H7 (cell line): ENCODE results near the gene ARMC10. TPM values are rescaled to one million over a fixed set of nuclear protein-coding genes. Genes with fewer than 3 reads are reported as not detected.
A peak's percentile ranks its signal among the peaks of the same experiment; 100 is the strongest.
"Not testable (repeated sequence)": the region's sequence is repeated elsewhere in the genome, so short reads cannot be mapped to it uniquely, and the experiment has no call there.

Experiments used
- DNase-seq: peaks from one replicate; pipeline ENCODE4 v3.0.0; 2012
- H3K27me3 ChIP-seq: 2 replicates; pipeline ENCODE4 v1.6.0; 2011; ENCODE audit warnings: mild to moderate bottlenecking, low read length; ENCODE audit not compliant: control insufficient read depth, insufficient read depth
- H3K36me3 ChIP-seq: replicated peaks from 2 replicates; pipeline ENCODE4 v1.5.1; 2011; ENCODE audit warnings: low read length; ENCODE audit not compliant: control insufficient read depth, insufficient read depth
- H3K4me3 ChIP-seq: 2 replicates; pipeline ENCODE4 v1.5.1; 2011; ENCODE audit warnings: low read depth, mild to moderate bottlenecking, control low read depth, low read length, moderate library complexity; ENCODE audit not compliant: insufficient read depth
- total RNA-seq: library from RNA; depleted of rRNA; stranded (reverse); fragments of >200 nt; shearing (Covaris generic); gene quantifications from 2 replicates; pipeline ENCODE4 v1.2.3, GENCODE V29; 2014

Gene ARMC10
- total RNA-seq, 1 experiment from 2014 or later, result 36.9 TPM

DNA sequence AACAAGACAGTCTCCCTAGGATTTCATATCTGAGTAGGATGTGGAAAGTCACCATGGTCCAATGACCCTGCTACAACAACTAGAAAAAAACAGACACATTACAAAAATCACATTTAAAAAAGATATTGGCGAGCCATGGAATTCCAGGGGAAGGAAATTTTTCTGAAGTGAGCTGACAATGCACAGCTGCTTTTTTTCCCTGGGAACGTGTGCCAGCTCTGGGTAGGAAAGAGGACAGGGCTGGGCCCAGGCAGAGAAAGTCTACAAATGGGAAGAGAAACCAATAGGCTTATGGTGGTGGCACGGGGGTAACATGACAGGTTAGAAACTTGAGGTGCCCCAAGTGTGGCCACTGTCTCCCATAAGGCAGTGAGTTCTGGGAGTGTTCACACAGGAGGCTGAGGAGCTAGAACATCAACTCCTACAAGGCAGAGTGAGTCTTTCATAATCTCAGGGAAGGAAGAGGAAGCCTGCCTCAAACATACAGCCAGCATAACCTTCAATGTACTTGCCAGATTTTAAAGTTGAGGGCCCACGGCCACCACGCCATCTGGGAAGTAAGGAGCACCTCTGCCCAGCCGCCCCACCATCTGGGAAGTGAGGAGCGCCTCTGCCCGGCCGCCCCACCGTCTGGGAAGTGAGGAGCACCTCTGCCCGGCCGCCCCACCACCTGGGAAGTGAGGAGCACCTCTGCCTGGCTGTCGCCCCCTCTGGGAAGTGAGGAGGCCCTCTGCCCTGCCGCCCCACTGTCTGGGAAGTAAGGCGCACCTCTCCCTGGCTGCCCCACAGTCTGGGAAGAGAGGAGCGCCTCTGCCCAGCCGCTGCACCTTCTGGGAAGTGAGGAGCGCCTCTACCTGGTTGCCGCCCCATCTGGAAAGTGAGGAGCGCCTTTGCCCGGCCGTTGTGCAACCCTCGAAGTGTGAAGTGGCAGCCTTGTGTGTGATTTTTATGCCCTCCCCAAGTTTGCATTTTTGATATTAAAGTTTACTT is 6.2 kb upstream of the ARMC10 start:
- Histone ChIP-seq H3K36me3 (no peaks in the 10 kb centered on the region), H3K4me3 (no peak overlapping the region), H3K27me3 (no peaks in the 10 kb centered on the region)
- DNase-seq, result no peak

DNA sequence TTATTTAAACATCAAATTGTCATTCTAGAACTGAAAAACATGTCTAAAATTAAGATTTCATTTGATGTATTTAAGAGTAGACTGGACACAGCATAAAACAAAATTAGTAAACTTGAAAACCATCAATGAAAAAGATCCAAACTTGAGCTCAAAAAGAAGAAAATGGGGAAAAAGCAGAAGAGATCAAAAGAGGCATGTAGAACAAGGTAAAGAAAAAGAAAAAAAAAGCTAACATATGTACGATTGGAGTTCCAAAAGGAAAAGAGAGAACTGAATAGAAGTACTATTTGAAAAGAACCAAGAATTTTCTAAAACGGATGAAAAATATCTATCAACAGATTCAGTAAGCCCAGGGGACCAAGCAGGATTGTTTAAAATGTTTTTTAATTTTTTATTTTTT is 3.9 kb upstream of the ARMC10 start:
- DNase-seq, result no peak
- Histone ChIP-seq H3K27me3 (no peaks in the 10 kb centered on the region), H3K4me3 (no peak overlapping the region), H3K36me3 (no peaks in the 10 kb centered on the region)

DNA sequence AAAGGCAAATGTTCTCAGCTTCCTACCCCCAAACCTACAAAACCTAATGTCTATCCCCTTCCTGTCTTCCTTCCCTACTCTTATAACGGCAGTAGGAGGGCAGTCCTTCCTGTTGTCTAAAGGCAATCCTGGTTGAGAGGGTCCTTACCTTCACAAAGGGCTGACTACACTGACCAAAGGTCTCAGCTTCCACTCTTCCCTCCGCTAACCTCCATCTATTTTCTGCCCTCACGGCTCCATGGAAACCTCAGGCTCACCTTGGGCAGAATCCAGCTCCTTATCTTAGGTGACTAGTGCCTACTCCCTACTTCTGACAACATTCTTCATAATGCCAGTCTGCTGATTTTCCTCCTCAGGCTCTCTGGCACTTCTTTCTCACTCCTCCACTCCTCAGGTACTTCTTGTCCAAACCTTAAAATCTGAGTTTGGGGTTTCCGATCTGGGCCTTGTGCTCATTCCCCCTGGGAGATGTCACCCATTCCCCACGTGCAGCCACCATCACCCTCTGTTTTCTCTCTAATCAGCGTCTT is 886 bp upstream of the ARMC10 start:
- peak overlapping the region; percentile 78 for H3K4me3 ChIP-seq
- no peaks in the 10 kb centered on the region for H3K27me3 ChIP-seq
- H3K36me3 ChIP-seq, result no peaks in the 10 kb centered on the region
- peak; percentile 26 for DNase-seq

- peak overlapping the region; percentile 78 for H3K4me3 ChIP-seq
- DNase-seq, result peak; percentile 91
- no peaks in the 10 kb centered on the region for H3K36me3 ChIP-seq
- H3K27me3 ChIP-seq, result no peaks in the 10 kb centered on the region
These were observed 488 bp downstream of the ARMC10 start for GRCh38 chr7:103075337-103075918.

DNA sequence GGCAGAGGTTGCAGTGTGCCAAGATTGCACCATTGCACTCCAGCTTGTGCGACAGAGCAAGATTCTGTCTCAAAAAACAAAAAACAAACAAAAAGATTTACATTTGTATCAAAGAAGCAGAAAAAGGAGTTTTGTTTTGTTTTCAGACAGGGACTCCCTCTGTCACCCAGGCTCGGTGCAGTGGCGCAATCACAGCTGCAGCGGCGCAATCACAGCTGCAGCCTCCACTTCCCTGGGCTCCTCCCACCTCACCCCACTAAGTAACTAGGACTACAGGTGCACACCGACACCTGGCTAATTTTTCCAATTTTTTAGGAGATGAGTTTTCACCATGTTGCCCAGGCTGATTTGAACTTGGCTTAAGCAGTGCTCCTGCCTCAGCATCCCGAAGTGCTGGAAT is 1.8 kb downstream of the ARMC10 start:
- DNase-seq, result no peak
- Histone ChIP-seq H3K4me3 (no peak overlapping the region), H3K36me3 (no peaks in the 10 kb centered on the region), H3K27me3 (no peaks in the 10 kb centered on the region)

DNA sequence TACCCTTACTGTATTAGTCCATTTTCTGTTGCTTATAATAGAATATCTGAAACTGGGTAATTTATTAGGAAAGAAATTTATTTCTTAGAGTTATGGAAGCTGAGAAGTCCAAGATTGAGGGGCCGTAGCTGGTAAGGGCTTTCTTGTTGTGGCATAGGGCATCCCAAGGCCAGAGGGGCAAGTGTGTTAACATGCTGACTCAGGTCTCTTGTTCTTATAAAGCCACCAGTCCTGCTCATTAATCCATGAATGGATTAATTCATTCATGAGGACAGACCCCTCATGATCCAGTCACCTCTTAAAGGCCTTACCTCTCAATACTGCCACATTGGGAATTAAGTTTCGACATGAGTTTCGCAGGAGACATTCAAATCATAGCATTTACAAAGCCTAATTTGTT is 2.4 kb downstream of the ARMC10 start:
- Histone ChIP-seq H3K36me3 (no peaks in the 10 kb centered on the region), H3K4me3 (no peak overlapping the region), H3K27me3 (no peaks in the 10 kb centered on the region)
- DNase-seq, result no peak

DNA sequence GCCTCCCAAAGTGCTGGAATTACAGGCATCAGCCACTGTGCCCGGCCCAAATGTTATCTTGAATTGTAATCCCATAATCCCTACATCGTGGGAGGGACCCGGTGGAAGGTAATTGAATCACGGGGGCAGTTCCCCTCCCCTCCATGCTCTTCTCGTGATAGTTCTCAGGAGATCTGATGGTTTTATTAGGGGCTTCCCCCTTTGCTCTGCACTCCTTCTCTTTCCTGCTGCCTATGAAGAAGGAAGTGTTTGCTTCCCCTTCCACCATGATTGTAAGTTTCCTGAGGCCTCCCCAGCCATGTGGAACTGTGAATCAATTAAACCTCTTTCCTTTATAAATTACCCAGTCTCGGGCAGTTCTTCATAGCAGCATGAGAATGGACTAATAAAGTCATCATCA is 3.3 kb downstream of the ARMC10 start:
- H3K36me3 ChIP-seq, DNase-seq, H3K4me3 ChIP-seq, H3K27me3 ChIP-seq: not testable (repeated sequence)

GRCh38 chr7:103079836-103080235 is 4.9 kb downstream of the ARMC10 start:
- no peaks in the 10 kb centered on the region for H3K27me3 ChIP-seq
- no peak for DNase-seq
- no peak overlapping the region for H3K4me3 ChIP-seq
- 0 out of 2 replicates have a peak, but pooled peaks cover 4% of the 10 kb centered on the region for H3K36me3 ChIP-seq

DNA sequence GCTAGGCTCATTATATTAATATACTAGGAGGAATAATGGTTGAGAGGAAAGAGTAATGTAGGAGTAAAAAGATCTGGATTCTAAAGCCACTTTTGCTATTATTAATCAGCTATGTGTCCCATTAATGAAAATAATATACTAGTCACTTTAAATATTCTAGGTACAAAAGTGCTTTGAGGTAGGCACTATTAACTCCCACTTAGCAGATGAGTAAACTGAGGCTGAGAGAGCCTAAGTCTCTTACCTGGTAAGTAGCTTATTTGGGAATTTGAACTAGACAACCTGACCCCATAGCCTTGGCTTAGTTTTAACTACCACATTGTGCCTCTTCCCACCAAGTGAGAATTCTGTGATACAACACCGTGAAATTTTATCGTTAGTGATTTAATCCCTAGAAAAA is 6.0 kb downstream of the ARMC10 start:
- DNase-seq, result no peak
- 0 out of 2 replicates have a peak, but pooled peaks cover 4% of the 10 kb centered on the region for H3K36me3 ChIP-seq
- H3K27me3 ChIP-seq, result no peaks in the 10 kb centered on the region
- H3K4me3 ChIP-seq, result no peak overlapping the region

GRCh38 chr7:103082497-103082896 is 7.6 kb downstream of the ARMC10 start:
- DNase-seq, result no peak
- Histone ChIP-seq H3K4me3 (no peak overlapping the region), H3K36me3 (peaks cover 6% of the 10 kb centered on the region; the same call in 1 of the 2 replicates), H3K27me3 (no peaks in the 10 kb centered on the region)

- peaks cover 6% of the 10 kb centered on the region; the same call in 1 of the 2 replicates for H3K36me3 ChIP-seq
- H3K27me3 ChIP-seq, result no peaks in the 10 kb centered on the region
- H3K4me3 ChIP-seq, result no peak overlapping the region
- DNase-seq, result no peak
These were observed 8.3 kb downstream of the ARMC10 start for GRCh38 chr7:103083210-103083609.

GRCh38 chr7:103092321-103092720 is 17.4 kb downstream of the ARMC10 start:
- not testable (repeated sequence) for H3K36me3 ChIP-seq

GRCh38 chr7:103093429-103093828 is 18.5 kb downstream of the ARMC10 start:
- Histone ChIP-seq H3K4me3 (no peak overlapping the region), H3K36me3 (no peaks in the 10 kb centered on the region; the same call in none of the 2 replicates), H3K27me3 (no peaks in the 10 kb centered on the region)
- no peak for DNase-seq

More at GRCh38 chr7:103092321-103092720, 17.4 kb downstream of the ARMC10 start:
- DNase-seq, H3K27me3 ChIP-seq, H3K4me3 ChIP-seq: not testable (repeated sequence)

DNA sequence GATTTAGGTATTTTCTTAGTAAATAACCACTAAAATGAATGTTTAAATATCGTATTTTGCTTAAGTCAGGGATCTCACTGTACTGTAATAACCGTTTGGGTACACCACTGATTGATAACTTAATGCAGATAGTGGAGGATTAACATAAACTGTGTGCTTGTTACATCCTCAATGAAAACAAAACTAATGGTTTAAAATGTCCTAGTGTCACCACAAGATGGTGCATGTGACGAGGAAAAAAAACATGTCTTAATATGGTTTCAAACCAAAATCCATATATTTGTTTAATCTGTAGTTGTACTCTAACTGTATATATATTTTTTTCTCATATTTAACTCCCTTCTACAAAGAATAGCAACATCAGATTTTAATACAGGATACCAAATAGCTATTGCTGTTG is 19.2 kb downstream of the ARMC10 start:
- no peak for DNase-seq
- Histone ChIP-seq H3K4me3 (no peak overlapping the region), H3K27me3 (no peaks in the 10 kb centered on the region), H3K36me3 (no peaks in the 10 kb centered on the region; the same call in none of the 2 replicates)

- not testable (repeated sequence) for DNase-seq, H3K36me3 ChIP-seq, H3K27me3 ChIP-seq, H3K4me3 ChIP-seq
These were observed 20.6 kb downstream of the ARMC10 start for GRCh38 chr7:103095558-103095957.
